ENCODE measurements around the gene STOML1.

STOML1 gene

DNA sequence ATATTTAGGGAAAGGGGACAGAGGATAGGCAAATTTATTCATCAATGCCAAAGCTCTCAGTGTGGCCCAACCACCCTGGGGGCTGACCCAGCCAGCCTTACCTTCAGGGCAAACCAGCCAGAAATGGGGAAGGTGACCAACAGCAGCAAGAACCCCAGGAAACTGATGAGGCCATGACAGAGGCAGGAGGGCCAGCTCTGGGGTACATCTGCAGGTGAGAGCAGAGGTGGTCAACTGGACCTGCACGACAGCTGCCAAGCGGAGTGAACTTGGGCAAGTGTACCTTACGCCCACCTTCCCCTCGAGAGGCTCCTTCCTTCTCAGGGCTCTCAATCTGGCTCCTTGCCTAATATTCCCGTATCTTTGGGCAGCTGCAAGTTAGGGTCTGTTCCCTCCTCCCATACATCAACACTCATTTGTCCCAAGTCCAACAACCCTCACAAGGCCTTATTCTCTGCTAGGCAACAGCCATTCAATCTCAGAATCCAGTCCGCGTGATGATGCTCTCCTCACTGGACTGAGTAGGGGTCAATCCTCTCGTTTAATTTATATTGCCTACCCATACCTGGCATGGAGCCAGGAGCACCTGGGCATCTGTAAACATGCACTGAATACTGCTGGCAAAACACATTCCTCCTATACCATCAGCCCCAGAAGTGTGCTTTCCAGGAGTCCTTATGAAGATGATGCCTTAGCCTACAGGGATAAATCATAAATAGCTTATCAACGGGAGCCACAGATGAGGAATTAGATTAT lies 1.7 kb downstream of the STOML1 start:
- DNase-seq = no peak
- Histone ChIP-seq H3K27me3 (no peaks in the 10 kb centered on the region), H3K4me3 (ENCODE audit: low read depth, low read length) (no peak overlapping the region), H3K36me3 (no peaks in the 10 kb centered on the region), H3K9me3 (no peaks in the 10 kb centered on the region), H3K4me1 (peaks cover 10% of the 10 kb centered on the region)
- TF ChIP-seq CTCF (IDR thresholded peaks at IDR 0.05; ENCODE audit: low read depth, low read length) = no peak

GRCh38 chr15:73989001-73989798 lies 2.9 kb downstream of the STOML1 start:
- no peak for DNase-seq
- H3K4me3 ChIP-seq (ENCODE audit: low read depth, low read length) = no peak overlapping the region

GRCh38 chr15:73988445-73988969 lies 3.6 kb downstream of the STOML1 start:
- Histone ChIP-seq H3K36me3 (no peaks in the 10 kb centered on the region), H3K4me3 (ENCODE audit: low read depth, low read length) (no peak overlapping the region), H3K9me3 (no peaks in the 10 kb centered on the region), H3K4me1 (peaks cover 13% of the 10 kb centered on the region), H3K27me3 (no peaks in the 10 kb centered on the region)
- TF ChIP-seq CTCF (IDR thresholded peaks at IDR 0.05; ENCODE audit: low read depth, low read length) = no peak
- no peak for DNase-seq

More at GRCh38 chr15:73989001-73989798, 2.9 kb downstream of the STOML1 start:
- H3K27me3 ChIP-seq = no peaks in the 10 kb centered on the region
- H3K9me3 ChIP-seq = no peaks in the 10 kb centered on the region
- no peak for TF ChIP-seq CTCF (IDR thresholded peaks at IDR 0.05; ENCODE audit: low read depth, low read length)
- H3K36me3 ChIP-seq = no peaks in the 10 kb centered on the region
- peaks cover 13% of the 10 kb centered on the region for H3K4me1 ChIP-seq

DNA sequence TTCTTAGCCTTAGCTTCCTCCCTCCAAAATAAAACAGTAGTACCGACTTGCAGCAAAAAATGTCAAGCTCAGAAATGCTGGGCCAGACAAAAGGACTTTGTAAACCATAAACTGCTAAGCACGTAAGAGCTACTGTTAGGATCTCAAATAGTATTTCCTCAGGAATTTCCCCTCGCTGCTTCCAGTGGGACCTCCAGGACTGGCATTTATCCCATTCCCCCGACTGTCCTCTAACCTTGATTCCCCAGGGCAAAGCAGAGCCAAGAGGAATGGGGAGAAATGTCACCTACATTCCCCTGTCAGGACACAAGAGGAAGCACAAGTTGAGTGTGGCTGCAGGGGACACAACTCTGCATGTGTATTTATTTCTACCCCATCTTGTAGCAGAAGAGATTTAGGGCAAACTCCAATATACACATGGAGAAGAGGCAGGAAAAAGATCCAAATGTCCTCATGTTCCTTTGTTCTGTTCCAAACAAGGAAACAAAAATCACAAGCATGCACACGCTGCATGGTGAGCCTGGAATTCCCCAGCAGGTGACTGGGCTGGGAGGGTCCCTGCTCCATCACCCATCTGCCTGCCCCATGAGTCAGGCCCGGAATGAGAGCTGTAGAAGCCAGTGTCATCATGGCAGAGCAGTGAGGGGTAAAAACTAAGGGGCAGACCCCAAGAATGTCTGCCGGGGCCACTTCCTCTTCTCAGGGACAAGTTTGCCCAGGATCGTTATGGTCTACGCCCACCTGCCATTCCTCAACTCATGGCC lies 4.2 kb downstream of the STOML1 start:
- TF ChIP-seq CTCF (IDR thresholded peaks at IDR 0.05; ENCODE audit: low read depth, low read length) = no peak
- peaks cover 13% of the 10 kb centered on the region for H3K4me1 ChIP-seq

DNA sequence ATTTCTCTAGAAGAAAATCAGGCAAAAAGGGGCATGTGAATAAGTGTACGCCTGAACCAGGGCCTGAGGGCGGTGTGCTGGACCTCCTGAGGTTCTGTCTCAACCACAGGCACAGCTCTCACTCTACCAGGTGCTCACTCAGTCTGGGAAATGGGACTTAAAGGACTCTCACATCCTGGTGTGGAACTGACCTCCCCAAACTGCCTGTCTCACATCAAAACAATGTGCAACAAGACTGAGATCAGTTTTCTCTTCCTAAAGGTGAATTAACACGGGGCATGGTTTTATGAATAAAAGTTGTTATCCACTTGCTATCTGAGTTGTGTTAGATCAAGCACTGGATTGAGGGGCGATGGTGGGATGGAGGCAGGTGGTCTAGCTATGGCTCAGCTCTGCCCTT lies 4.8 kb downstream of the STOML1 start:
- Histone ChIP-seq H3K27me3 (no peaks in the 10 kb centered on the region), H3K4me1 (peaks cover 16% of the 10 kb centered on the region), H3K36me3 (no peaks in the 10 kb centered on the region), H3K9me3 (no peaks in the 10 kb centered on the region), H3K4me3 (ENCODE audit: low read depth, low read length) (no peak overlapping the region)
- DNase-seq = no peak
- no peak for TF ChIP-seq CTCF (IDR thresholded peaks at IDR 0.05; ENCODE audit: low read depth, low read length)

More for the DNA sequence above, 4.2 kb downstream of the STOML1 start:
- Histone ChIP-seq H3K9me3 (no peaks in the 10 kb centered on the region), H3K36me3 (no peaks in the 10 kb centered on the region), H3K4me3 (ENCODE audit: low read depth, low read length) (no peak overlapping the region), H3K27me3 (no peaks in the 10 kb centered on the region)
- no peak for DNase-seq

Measured in BE2C (cell line).